A549 (cell line): Measurements from ENCODE around the gene CLSTN2.

Source experiments
- CHD2 ChIP-seq: fragments of 150-350 bp; IDR thresholded peaks from 2 replicates; pipeline ENCODE4 v1.6.1; 2014; ENCODE audit warnings: low read length; ENCODE audit not compliant: partially characterized antibody
- KDM1A ChIP-seq: fragments of 200-600 bp; sonication (generic); IDR thresholded peaks from 2 replicates; pipeline ENCODE4 v1.6.1; 2016; ENCODE audit warnings: low read depth, mild to moderate bottlenecking

DNA sequence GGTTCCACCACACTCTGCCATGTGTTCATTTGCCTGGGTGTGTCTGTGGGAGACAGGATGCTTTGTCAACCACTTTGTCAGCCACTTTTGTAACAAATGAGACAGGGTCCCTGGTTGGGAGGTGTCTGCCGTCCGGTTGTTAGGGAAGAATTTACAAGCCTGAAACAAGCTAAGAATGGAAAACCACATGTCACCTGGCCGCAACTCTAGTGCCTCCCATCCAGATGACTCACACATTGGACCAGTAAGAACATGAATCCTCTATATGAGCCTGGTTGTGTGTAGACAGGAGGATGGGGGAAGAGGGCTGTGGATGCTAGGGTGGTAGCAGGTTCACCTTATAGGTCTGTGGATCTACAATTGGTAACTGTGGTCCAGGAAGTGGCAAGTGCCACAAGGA, 335.3 kb downstream of the CLSTN2 start:
- TF ChIP-seq KDM1A, result no peak
- no peak for TF ChIP-seq CHD2
